GM13976 (cell line): ENCODE results near the gene CCDC149.

ENCODE experiments used
- DNase-seq: peaks from one replicate; pipeline ENCODE4 v3.0.0; 2012; ENCODE audit warnings: low spot score
- CTCF ChIP-seq: IDR thresholded peaks from 2 replicates; pipeline ENCODE4 v1.5.1; 2012; ENCODE audit warnings: borderline replicate concordance, mild to moderate bottlenecking; ENCODE audit not compliant: insufficient read depth; ENCODE audit errors: extremely low read depth, missing control alignments, control extremely low read depth
- in situ Hi-C: fragments of 300-500 bp; cut with MboI; formaldehyde crosslinking; loops from one replicate; pipeline ENCODE4 v1.12.0; 2022; ENCODE audit warnings: low sequenced_read_pairs, mixed read lengths, inconsistent platforms; ENCODE audit not compliant: unreplicated experiment

Gene CCDC149

GRCh38 chr4:24840826-24841543 is 71.9 kb downstream of the CCDC149 start:
- DNase-seq, result no peak
- in situ Hi-C loops, result no loop called here
- no peak for TF ChIP-seq CTCF

GRCh38 chr4:24840362-24840761 is 72.5 kb downstream of the CCDC149 start:
- TF ChIP-seq CTCF, result no peak
- in situ Hi-C loops, result no loop called here
- no peak for DNase-seq

- no peak for DNase-seq
- no peak for TF ChIP-seq CTCF
- in situ Hi-C loops, result no loop called here
Observed at GRCh38 chr4:24837781-24838180, 75.1 kb downstream of the CCDC149 start.

DNA sequence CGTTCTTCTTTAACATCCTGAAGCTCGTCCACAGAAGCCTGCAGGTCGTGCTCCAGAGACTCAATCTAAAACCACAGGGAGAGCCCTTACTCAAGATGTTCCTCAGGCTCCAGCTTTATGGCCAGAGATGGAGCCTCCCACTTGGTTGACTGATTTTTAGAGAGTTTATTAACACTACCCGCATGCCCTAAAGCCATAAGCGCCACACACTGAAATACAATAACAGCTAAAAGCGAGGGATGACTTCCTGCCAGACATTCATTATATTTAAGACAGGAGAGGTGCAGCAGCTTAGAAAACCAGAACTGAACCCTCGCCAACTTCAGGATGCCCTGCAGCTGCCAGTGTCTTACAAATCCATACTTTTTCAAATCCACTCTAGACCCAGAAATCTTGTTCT is 75.5 kb downstream of the CCDC149 start:
- TF ChIP-seq CTCF, result no peak
- DNase-seq, result no peak
- in situ Hi-C loops, result no loop called here

DNA sequence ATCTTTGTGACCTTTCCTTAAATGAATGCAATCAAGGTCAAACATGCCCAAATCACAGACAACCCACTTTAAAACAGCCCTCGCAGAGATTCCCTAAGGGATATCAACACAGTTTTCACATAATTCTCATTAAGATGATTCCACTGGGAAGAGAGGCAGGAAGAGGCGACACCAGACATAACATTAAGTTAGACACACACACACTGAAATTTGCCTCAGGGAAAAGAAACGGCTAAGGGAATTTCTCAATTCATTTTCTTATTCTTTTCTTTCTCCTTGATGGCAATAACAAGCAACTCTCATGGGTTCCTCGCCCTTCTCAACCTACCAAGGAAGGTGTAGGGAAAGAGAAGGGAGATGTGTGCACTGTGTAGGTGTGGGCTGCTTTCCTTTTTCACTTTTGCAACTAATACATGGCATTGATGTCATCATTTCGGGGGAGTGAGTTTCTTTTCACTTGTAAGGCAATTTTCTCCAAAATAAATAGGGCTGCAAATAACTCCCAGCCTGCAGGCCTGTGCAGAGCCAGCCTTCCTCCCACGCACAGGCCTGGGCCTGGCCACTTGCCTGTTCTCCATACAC is 76.1 kb downstream of the CCDC149 start:
- TF ChIP-seq CTCF, result no peak
- DNase-seq, result peak; percentile 31
- in situ Hi-C loops, result no loop called here

DNA sequence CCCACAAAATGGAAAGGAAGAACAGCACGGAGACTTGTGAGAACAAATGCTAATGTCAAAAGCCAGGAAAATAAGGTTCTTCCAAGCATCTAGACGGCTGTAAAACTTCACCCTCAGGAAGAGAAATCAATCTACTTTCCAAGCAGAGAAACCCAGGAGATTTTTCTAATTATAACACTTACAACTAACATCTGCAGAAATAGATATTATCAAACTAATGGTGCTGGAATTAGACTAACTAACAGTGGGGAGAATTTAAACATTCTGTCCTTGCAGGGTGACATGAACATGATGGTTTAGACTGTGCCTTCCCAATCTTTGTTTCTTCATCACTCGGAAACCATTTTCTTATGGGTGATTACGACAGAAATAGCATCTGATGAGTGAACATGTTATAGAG is 77.1 kb downstream of the CCDC149 start:
- TF ChIP-seq CTCF, result no peak
- no peak for DNase-seq
- in situ Hi-C loops, result no loop called here

DNA sequence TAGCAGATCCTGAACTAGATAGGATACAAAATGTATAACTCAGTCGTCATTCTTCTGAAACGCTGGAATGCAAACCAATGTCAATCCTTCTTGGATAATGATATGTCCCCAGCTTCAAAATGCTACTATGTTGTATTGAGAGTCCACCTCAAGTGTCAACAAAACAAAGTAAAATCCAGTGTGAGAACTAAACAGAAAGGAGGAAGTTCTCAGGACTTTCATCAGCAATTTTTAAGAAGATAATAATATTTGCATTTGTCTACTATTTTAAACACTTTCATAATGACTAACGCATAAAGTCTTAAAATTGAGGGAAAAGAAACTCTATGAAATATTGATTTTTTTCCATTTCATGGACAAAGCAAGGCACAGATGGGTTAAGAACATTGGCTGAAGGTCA is 81.2 kb downstream of the CCDC149 start:
- DNase-seq, result peak; percentile 27
- in situ Hi-C loops, result no loop called here
- TF ChIP-seq CTCF, result no peak
